GM18858 (cell line): Measurements from ENCODE around the gene STPG2.
A peak's percentile ranks its signal among the peaks of the same experiment; 100 is the strongest.

ENCODE experiments used
- ATAC-seq: cut with Tn5 transposase; IDR thresholded peaks from one replicate; pipeline ENCODE4 v1.9.1; 2021; ENCODE audit not compliant: unreplicated experiment

STPG2 gene

GRCh38 chr4:98143001-98143899 is at the start of gene STPG2:
Gene STPG2, minus strand, starts transcription at chr4:98143476.
- ATAC-seq = peak; percentile 94

DNA sequence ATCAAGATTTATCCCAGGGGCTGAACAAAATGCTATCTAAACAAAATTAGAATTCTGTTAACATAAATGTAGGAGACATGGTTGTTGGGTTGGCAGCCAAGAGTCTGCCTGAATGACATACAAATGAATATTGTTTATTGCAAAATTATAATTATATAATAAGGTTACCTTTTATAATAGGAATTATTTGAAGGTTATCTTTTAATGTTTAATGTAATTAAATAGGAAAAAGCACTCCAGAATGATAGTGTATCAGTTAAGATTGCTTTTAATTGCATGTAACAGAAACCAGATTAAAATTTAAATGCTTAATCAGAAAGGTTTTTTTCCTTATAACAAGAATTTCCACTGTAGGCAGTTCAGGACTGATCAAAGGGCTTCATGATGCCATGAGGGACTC is 42.0 kb upstream of the STPG2 start:
- ATAC-seq = no peak

- no peak for ATAC-seq
Measured at GRCh38 chr4:98181809-98182208, 38.5 kb upstream of the STPG2 start.

GRCh38 chr4:98179951-98180350 is 36.7 kb upstream of the STPG2 start:
- no peak for ATAC-seq

DNA sequence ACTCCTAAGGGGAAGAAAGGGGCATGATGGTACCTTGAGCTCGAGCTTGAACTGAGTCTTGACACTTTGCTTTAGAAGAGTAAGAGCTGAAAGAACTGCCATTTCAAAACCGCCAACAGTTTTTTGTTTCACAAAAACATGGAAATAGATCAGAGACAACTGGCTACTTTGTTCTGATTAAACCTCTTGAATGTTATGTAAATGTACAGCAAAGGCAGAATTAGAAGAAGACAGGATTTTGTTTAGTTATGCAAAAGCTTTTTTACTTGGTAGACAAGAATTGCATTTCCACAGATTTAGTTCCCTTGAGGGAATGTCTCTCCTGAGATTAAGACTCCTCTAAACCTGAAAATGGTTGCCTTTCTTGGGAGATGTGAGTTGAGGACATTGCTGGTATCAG is 33.3 kb upstream of the STPG2 start:
- ATAC-seq = no peak

DNA sequence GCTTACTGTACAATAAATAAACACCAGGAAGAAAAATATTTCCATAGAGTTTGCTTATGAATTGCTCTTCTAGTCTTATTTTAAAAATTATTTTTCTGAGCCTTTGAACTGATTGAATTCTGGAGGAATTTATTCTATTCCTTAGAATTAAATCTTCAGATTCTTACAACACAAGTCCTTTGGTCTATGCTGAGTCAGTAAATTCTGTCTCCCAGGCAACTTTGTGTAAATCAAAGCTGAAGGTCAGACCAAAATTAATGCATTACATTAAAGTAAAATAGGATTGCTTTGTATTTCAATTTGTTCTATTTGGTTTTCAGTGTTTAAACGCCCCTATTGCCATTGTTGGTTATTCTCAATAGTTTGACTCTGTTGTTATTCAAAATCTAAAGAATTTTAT is 26.8 kb upstream of the STPG2 start:
- ATAC-seq = no peak

GRCh38 chr4:98166731-98167041 is 23.4 kb upstream of the STPG2 start:
- ATAC-seq = no peak

- ATAC-seq = no peak
Measured at GRCh38 chr4:98166025-98166730, 22.9 kb upstream of the STPG2 start.

- no peak for ATAC-seq
Measured at GRCh38 chr4:98162696-98163095, 19.4 kb upstream of the STPG2 start.

DNA sequence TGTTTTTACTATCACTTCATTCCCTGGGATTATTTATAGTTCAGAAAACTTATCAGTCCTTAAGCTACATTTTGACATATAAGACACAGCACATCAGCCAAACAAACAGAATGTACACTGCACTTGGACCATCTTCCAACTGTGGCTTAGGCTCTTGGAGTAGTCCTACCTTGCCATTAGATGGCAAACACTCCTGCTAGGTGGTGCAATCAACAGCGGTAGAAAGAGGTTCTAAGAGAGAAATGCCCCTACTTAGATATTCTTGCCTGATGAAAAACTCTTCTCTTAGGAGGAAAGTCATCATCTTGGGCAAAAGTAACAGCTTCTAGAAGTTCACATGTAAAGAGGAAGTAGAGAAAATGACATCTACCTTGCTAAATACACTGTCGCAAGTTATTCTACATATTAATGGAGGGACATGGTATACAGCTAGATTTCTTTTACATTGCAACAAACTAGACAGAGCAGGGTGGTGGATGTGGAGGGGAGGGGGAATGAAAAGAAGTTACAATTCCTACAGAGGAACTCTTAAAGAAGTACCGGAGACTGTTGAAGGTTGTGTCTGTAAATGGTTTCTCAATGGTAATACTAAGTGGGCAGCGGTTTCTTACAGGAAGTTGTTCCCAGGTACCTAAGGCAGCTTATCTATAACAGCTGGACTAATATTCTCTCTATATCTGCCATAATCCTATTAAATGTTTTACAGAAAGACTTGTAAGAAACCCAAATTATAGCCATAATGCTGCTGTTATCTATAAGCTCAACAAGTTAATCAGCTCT is 8.1 kb upstream of the STPG2 start:
- no peak for ATAC-seq

DNA sequence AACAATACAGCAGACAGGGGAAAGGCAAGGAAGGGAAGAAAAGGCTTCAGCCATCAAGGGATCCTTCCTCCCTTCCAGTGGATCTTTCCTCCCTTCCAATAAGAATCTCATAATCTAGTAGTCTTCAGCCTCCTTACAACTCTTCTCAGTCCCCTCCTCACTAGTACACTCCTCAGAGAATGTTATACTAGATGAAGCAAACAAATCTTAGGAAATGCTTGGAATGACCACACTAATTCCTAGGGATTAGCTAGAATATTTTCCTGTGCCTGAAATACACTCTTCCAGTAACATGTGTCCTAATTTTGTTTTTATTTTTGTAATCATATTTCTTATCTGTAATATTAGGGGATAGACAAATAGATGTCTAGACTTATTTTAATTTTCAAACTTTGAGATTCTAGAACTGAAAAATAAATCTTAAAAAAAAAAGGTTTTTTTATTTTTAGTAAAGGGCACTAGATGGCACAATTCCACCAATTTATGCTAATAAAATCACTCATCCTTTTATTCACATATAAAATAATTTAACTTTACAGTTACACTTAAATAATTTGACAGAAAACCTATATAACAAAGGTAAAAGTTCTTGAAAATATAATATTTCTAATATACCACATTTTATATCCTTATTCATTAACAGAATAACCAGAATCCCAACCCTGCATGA is 7.0 kb upstream of the STPG2 start:
- no peak for ATAC-seq

GRCh38 chr4:98148856-98149255 is 5.6 kb upstream of the STPG2 start:
- ATAC-seq = no peak

GRCh38 chr4:98126141-98126540 is 17.1 kb downstream of the STPG2 start:
- ATAC-seq = no peak

GRCh38 chr4:98125585-98125984 is 17.7 kb downstream of the STPG2 start:
- no peak for ATAC-seq

DNA sequence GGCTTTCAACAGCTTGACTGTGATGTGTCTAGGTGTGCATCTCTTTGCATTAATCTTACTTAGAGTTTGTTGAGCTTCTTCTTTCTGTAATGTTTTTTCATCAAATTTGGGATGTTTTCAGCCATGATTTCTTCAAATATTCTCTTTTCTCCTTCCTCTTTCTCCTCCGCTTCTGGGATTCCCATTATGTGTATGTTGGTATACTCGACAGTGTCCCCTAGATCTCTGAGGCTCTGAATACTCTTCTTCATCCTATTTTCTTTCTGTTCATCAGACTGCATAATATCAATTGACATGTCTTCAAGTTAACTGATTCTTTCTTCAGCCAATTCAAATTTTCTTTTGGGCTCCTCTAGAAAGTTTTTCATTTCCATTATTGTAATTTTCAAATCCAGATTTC is 25.9 kb downstream of the STPG2 start:
- no peak for ATAC-seq

- no peak for ATAC-seq
Measured at GRCh38 chr4:98113012-98113411, 30.3 kb downstream of the STPG2 start.

DNA sequence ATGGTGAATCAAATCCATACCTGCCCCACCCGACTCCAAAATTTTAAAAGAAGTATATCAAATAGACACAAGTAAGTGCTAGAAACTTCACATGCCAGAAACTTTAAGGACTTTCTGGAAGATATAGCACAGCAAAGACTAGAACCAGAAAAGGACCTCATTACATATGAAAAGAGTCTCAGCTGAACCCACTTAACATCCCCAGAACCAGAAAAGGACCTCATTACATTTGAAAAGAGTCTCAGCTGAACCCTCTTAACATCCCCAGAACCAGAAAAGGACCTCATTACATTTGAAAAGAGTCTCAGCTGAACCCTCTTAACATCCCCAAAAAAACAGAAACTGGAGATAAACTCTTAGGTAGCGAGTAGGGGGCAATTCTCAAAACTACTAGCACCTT is 32.3 kb downstream of the STPG2 start:
- ATAC-seq = no peak

DNA sequence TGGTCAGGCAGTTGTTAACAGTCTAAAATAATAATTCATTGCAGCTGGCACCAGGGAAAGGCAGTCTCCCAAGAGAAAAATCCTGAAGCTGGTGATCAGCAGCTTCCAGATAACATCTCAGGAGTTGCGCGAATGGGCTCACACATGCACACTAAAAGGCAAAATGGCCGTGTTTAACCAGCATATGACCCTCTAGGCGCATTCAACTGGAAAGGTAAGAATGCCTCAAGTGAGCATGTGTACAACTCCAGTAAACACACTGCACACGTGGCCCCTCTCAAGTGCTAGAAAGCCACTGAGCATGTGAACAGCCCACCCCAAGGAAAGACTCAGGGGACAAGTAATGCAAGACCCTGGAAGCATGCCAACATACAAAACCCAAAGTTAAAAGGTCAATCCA is 33.1 kb downstream of the STPG2 start:
- no peak for ATAC-seq

- no peak for ATAC-seq
Measured at GRCh38 chr4:98102660-98103059, 40.6 kb downstream of the STPG2 start.

GRCh38 chr4:98101988-98102387 is 41.3 kb downstream of the STPG2 start:
- ATAC-seq = no peak

GRCh38 chr4:98098764-98099163 is 44.5 kb downstream of the STPG2 start:
- no peak for ATAC-seq
